HG03039 (cell line): ENCODE data around the gene TST.

Source experiments
- ATAC-seq: cut with Tn5 transposase; IDR thresholded peaks from one replicate; pipeline ENCODE4 v1.9.1; 2021; ENCODE audit warnings: mild to moderate bottlenecking, moderate library complexity; ENCODE audit not compliant: unreplicated experiment

Gene TST

GRCh38 chr22:37032535-37033460 lies 13.6 kb upstream of the TST start:
- ATAC-seq, result no peak

GRCh38 chr22:37032134-37032534 lies 12.9 kb upstream of the TST start:
- no peak for ATAC-seq

GRCh38 chr22:37030560-37031281 lies 11.5 kb upstream of the TST start:
- ATAC-seq, result no peak

- ATAC-seq, result no peak
These were observed 9.7 kb upstream of the TST start for GRCh38 chr22:37028692-37029674.

- no peak for ATAC-seq
These were observed 8.3 kb upstream of the TST start for GRCh38 chr22:37027556-37027955.

- ATAC-seq, result no peak
These were observed 7.1 kb upstream of the TST start for GRCh38 chr22:37026325-37026724.

GRCh38 chr22:37025500-37026070 lies 6.3 kb upstream of the TST start:
- ATAC-seq, result no peak

GRCh38 chr22:37024339-37025157 lies 5.3 kb upstream of the TST start:
- no peak for ATAC-seq

- no peak for ATAC-seq
These were observed 4.6 kb upstream of the TST start for GRCh38 chr22:37023743-37024338.

- ATAC-seq, result no peak
These were observed 3.5 kb upstream of the TST start for GRCh38 chr22:37022483-37023337.

- ATAC-seq, result no peak
These were observed 2.6 kb upstream of the TST start for GRCh38 chr22:37021710-37022482.

- no peak for ATAC-seq
These were observed 1.8 kb upstream of the TST start for GRCh38 chr22:37021041-37021440.

GRCh38 chr22:37020192-37020479 lies 889 bp upstream of the TST start:
- ATAC-seq, result no peak

- ATAC-seq, result no peak
These were observed 385 bp downstream of the TST start for GRCh38 chr22:37018815-37019308.

GRCh38 chr22:37018086-37018814 lies 997 bp downstream of the TST start:
- ATAC-seq, result no peak

- ATAC-seq, result no peak
These were observed 1.9 kb downstream of the TST start for GRCh38 chr22:37017356-37017755.
